GM23248 (cell line): Measurements from ENCODE around the gene PLA2G4E.

ENCODE experiments used
- EZH2 ChIP-seq: fragments of 200-600 bp; sonication (generic); IDR thresholded peaks from 2 replicates; pipeline ENCODE4 v1.6.1; 2018; ENCODE audit warnings: antibody characterized with exemption, mild to moderate bottlenecking; ENCODE audit not compliant: insufficient read depth, poor library complexity, severe bottlenecking
- EZH2phosphoT487 ChIP-seq: fragments of 200-600 bp; sonication (generic); IDR thresholded peaks from 2 replicates; pipeline ENCODE4 v1.6.1; 2018; ENCODE audit warnings: antibody characterized with exemption, moderate library complexity, mild to moderate bottlenecking, low read depth; ENCODE audit not compliant: insufficient read depth

DNA sequence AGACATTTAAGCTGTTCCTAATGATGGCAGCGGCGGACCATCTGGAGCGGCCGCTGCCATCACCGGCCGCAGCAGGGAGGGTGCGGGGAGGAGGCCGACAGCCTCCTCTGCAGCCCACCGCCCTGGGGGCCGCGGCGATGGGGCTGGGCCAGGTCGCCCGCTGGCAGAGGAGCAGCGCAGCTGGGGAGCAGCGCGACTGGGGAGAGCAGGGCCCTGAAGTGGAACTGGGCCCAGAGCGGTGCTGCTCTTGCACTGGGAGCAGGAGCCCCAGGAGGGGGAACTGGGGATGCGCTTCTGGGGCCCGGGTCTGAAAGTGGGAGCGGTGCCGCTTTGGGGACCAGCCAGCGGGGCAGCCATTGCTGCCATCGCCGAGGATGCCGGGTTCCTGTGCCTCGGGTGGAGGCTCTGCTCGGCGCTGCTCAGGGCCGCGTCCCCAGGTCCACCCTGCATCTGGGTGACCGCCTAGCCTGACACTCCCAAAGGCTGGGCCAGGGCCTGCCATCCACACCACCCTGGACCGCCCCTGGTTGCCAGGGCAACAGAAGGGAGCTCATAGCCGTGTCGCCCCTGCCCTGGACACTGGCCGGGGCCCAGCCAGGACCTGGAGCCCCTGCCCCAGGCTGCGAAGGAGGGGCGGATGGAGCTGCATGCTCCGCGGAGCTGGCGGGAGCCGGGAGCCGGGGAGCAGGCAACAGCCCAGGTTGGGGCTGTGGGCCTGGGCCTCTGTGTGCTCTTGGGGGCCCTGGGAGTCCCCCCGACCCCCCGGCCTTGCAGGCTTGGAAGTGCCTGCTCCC, 15.5 kb upstream of the PLA2G4E start:
- TF ChIP-seq EZH2 (no peak), EZH2phosphoT487 (no peak)
